ENCODE data around the gene GSTA4.
"Not testable (repeated sequence)": the region's sequence is repeated elsewhere in the genome, so short reads cannot be mapped to it uniquely, and the experiment has no call there.

GSTA4 gene

DNA sequence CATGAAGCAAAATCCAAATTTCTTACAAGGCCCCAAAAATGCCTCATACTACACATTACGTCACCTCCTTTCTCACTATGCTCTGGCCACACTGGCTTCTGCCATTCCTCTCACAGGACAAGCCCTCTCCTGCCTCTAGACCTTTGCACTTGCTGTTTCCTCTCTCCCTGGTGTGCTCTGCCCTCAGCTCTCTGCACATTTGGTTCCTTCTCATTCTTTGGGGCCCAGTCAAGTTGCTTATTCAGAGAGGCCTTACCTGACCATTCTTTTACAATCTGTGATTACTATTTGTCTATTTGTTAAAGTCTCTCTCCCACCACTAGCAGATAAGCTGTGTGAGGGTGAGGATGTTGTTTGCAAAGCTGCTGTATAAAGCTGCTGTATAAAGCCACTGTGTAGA lies 15.4 kb upstream of the GSTA4 start:
- DNase-seq: no peak

DNA sequence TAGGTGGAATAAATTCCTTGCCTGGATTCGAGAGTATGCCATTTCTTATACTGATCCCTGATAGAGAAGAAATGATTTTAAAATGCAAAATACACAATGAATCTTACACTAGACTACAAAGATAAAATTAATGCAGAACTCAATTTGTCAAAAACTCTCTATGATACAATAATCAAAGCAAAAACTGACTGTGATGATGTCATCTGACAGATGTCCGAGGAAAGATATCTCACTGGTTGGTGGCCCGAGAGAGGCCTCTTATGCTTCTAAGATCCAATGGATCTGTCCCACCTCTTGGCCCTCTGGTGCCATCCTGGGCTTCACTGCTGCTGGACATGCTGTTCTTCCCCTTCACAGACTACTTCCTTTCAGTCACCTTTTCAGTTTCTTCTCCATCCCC lies 14.4 kb upstream of the GSTA4 start:
- no peak for DNase-seq

DNA sequence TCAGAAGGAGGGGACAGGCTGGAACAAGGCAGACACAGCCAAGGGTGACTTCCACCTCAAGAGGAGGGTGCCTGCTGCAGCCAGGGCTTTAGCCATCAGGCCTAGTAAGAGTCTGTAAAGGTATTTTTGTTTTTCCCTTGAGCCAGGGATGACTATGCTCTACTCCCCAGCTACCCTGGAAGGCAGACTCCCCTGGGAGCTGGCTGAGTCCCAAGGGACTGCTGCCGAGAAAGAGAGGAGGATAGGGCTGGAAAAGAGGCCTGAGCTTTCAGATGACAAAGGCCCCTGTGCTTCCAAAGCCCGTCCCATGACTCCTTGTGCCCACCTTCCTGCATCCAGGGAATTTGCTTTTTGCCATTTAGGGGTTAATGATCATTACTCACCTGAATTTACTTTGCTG lies 14.0 kb upstream of the GSTA4 start:
- DNase-seq: no peak

DNA sequence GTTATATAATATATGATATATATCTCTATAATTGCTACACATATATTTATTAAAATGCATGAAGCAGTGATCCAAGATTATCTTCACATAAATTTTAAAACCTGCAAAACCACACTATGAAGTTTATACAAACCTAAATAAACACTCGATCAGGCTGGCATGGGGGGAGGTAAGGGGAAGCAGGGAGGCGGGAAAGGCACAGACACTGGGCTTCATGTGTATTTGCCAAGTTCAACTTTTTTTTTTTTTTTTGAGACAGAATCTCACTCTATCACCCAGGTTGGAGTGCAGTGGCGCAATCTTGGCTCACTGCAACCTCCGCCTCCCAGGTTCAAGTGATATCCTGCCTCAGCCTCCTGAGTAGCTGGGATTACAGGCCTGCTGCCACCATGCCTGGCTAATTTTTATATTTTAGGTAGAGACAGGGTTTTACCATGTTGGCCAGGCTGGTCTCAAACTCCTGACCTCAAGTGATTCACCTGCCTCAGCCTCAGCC lies 13.2 kb upstream of the GSTA4 start:
- DNase-seq: not testable (repeated sequence)

GRCh38 chr6:53005663-53006250 lies 10.7 kb upstream of the GSTA4 start:
- no peak for DNase-seq

GRCh38 chr6:52999456-52999855 lies 4.4 kb upstream of the GSTA4 start:
- no peak for DNase-seq

DNA sequence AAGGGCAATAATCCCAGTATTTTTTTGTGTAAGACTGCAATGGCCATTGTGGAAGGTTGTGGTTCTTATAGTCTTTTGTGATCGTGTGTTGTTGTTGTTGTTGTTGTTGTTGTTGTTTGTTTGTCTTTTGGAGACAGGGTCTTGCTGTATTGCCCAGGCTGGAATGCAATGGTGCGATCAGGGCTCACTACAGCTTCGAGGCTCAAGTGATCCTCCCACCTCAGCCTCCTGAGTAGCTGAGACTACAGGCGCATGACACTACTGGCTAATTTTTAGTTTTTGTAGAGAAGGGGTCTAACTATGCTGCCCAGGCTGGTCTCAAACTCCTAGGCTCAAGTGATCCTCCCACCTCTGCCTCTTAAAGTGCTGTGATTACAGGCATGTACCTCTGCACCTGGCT lies 3.5 kb upstream of the GSTA4 start:
- DNase-seq: no peak

GRCh38 chr6:52995913-52996645 lies 995 bp upstream of the GSTA4 start:
- DNase-seq: no peak

- DNase-seq: no peak
These were observed 320 bp downstream of the GSTA4 start for GRCh38 chr6:52994839-52995088.

GRCh38 chr6:52994031-52994838 lies 849 bp downstream of the GSTA4 start:
- DNase-seq: no peak

DNA sequence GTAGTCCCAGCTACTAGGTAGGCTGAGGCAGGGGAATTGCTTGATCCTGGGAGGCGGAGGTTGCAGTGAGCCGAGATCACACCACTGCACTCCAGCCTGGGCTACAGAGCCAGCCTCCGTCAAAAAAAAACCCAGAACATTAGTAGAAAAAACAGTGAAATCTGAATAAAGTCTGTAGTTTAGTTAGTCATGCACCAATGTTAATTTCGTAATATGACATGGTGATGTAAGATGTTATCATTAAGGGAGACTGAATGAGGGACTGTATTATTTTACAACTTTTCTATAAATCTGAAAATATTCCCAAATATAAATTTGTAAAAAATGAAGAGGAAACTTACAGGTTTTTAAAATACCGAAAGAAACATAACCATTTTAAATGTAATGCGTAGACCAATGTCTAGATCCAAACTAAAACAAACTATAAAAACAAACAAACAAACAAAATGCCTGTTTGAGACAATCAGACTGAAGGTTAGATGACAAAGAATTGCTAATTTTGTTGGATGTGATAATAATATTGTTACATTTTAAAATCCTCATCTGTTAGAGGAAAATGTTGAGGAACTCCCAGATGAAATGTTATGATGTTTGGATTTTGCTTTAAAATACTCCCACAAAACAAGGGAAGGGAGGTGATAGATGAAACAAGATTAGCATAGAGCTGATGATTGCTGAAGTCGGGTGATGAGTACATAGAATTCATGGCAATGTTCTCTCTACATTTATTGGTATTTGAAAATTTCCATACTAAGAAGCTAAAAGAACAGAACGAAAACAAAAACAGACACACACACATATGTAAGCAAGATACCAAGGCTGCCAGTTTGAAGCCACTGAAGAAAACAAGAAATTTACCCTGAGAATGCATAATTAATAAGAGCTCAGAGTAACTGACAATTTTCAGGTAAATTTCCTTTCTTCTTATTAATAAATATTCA lies 1.8 kb downstream of the GSTA4 start:
- no peak for DNase-seq

DNA sequence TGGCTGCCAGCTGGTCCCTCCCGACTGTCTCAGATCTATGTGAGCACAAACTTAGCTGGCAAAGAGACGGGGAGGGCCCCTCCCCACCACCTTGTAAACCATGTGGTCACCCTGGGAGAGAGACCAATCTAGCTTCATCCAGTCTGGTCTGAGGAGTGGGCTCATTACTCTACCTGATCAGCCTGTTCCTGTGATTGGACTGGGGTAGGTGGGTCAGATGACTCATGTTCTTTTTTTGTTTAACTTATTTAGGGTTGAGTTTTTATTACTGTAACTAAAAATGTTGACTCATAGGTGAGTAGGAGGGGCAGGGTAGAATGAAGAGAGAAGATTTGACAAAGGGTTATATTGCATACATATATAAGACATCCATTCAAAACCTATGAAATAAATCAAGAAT lies 4.7 kb downstream of the GSTA4 start:
- no peak for DNase-seq

DNA sequence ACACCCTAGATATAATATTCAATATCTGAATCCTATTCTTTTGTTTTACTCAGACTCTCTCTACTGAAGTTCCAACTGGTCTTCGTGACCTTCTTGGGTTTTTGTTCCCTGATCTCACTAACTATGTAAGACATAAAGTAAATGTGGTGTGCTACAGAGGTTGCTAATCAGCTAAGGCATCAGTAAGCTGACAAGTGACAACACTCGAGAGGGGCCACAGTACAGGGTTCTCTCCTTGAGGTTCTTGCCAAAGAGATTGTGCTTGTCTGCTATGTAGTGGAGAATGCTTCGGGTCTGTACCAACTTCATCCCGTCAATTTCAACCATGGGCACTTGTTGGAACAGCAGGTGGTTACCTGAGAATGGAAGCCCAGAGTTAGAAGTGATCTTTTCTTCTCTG lies 9.9 kb downstream of the GSTA4 start:
- no peak for DNase-seq

GRCh38 chr6:52984247-52984646 lies 10.8 kb downstream of the GSTA4 start:
- DNase-seq: no peak

- DNase-seq: no peak
These were observed 11.8 kb downstream of the GSTA4 start for GRCh38 chr6:52983159-52983848.

DNA sequence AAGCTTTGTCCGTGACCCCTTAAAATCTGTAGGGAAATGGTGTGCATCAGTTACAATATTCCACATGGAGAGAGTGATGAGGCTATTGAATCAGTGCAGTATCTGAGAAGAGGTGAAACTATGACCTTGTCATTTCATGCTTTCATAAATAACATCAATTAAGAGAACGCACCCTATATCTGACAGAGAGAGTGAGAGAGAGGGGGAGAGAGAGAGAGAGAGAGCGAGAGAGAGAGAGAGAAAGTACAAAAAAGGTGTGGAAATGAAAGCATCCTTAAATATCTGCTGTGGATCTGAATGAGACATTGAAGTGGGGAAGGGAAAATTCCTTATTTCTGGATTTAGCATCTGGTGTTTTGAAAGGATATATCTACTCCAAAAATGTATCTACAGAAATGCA lies 12.4 kb downstream of the GSTA4 start:
- DNase-seq: no peak

DNA sequence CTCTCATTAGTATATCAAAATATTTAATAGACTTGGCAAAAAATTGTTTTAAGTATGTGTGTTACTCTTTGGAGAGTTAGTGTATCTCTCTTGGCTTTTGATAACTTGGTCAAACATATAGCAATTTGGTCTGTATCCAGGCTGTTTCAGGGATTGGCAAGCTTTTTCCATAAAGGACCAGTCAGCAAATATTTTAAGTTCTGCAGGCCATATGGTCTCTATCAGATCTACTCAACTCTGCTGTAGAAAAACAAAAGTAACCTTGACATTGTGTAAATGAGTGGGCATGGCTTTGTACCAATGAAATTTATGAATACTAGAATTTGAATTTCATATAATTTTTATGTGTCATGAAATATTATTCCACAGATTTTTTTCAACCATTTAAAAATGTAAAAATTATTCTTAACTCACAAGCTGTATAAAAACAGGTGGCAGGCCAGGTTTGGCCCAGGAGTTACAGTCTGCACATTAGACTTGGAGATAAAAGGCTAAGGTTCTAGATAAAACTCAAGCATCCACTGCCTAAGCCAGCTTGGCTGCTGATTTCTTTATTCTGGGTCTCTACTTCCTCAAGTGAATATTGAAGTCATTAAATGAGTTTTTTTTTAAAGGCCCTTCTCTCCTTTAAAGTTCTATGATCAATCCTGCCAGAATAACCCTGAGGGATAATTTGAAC lies 13.7 kb downstream of the GSTA4 start:
- DNase-seq: no peak

GRCh38 chr6:52976591-52977035 lies 18.5 kb downstream of the GSTA4 start:
- no peak for DNase-seq

GRCh38 chr6:52976149-52976548 lies 18.9 kb downstream of the GSTA4 start:
- DNase-seq: no peak

DNA sequence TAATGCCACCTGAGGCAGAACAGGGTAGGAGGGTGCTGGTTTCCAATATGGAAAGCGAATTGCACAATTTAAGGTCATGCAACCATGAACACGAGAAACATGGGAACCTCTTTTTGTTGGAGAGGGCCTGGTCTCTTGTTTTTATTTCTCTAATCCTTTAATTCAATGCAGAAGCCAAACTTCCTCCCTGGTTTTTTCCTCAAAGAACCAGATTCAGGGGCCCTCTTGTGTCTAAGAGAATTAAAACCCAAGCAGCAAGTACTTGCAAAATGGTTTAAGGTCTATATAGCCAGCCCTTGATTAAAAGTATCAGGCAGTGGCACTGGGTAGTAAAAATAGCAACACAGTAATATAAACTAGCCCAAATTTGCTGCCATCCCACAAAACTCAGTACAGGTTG lies 19.5 kb downstream of the GSTA4 start:
- no peak for DNase-seq

GRCh38 chr6:52972989-52973388 lies 22.1 kb downstream of the GSTA4 start:
- DNase-seq: no peak

DNA sequence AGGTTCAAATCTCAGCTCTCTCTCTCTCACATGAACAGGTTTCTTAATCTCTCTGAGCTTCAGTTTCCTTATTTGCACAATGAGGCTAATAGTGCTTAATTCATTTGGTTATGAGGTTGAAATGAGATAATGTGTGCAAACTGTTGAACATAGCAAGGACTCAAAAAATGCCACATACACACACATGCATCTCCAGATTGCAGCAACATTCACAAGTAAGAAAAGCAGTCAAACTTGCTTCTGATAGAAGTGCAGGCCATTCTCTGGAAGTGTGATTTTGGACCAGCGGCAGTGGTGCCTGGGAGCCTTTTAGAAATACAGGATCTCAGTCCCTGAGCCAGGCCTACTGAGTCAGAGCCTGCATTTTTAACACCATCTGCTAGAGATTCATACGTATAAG lies 25.7 kb downstream of the GSTA4 start:
- no peak for DNase-seq

Data from NCI-H2081 treated with DMSO at 0.1 percent for 48 hours (cell line).